ENCODE results near the gene PSMB1.

PSMB1 gene

DNA sequence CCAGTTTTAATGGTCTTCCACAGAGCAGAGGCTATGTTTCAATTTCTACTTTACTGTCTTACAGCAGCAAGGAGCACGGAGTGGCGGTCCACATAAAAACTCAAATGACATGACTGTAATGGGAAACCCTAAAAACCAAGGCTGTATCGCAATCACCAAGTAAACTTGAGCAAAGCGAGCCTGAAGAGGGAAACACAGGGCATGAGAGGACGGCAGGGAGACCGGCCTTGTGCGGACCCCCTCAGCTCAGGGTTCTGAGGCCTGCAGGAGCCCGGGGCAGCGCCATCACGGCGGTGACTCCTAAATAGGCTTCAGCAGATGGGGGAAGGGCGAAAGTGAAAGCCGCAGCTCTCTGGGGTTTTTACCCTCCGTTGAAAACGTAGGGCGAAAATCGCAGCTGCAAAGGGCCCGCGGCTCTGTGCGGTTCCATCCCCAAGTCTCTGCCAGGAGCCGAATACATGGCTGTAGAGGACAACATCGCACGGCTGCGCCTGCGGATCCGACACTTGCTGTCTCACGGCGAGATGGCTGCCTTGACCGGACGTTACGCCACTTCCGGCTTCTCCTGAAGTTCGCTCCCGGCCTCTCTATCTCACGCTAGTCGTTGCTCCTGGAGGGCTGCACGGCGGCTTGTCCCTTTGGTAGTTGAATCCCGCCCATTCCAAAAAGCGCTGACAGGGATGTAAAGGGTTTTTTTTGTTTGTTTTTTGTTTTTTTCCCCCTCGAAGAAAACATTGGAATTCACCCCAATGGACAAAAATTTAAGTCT lies at the start of gene PSMB1:
TSS of gene PSMB1 (minus strand) at position 543 of the 769 bp plus-strand sequence. CDS start at position 478, 65 bp downstream.
- DNase-seq, result peak; percentile 92

DNA sequence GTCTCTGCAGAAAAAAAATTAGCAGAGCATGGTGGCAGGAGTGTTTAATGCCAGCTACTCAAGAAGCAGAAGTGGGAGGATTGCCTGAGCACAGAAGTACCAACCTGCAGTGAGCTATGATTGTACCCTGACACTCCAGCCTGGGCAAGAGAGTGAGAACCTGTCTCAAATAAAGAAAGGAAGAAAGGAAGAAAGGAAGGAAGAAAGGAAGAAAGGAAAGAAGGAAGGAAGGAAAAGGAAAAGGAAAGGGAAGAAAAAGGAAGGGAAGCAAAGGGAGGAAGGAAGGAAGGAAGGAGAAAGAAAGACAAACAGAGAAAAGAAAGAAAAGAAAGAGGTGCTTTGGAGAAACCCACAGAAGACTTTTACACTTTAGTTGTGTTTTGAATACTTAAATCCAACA lies 44.2 kb upstream of the PSMB1 start:
- DNase-seq, result no peak

GRCh38 chr6:170596426-170596825 lies 43.3 kb upstream of the PSMB1 start:
- no peak for DNase-seq

GRCh38 chr6:170590725-170591124 lies 37.6 kb upstream of the PSMB1 start:
- no peak for DNase-seq

GRCh38 chr6:170584954-170585498 lies 31.9 kb upstream of the PSMB1 start:
- no peak for DNase-seq

DNA sequence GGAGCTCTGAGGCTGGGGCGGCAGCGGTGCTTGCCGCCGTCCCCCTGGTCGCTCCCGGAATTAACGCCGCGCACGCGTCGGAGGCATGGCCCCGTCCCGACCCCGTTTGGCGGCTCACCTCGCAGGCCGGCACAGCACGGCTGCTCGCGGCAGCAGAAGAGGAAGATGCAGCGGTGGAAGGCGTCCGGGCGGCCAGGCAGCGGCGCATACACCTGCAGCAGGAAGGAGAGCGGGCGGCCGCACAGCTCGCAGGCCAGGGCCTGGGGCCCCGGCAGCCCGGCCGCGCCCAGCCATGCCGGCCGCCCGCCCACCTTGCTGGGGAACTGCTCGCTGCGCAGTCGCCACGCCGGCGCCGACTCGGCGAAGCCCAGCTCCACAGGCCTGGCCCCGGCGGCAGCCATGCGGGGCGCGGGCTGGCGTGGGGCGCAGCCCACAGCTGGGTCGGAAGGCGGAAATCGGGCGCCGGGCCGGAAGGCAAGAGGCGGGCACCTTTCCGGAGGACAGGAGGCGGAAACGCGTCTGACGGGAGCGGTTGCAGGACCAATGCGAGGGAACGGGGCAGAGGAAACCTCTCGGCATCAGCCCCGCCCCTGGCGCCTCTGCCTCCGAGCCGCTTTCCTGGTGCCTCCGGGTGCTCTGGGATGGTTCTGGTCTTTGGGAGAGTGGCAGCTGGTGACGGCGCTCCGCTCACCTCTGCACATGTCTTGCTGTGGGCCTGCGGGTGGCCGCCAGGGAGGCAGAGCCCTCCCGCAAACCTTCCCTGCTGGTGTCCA lies 31.3 kb upstream of the PSMB1 start, which contains the start of gene PDCD2:
TSS of gene PDCD2 (minus strand) at position 457 of the 773 bp plus-strand sequence. CDS start at position 401, 56 bp downstream.
- DNase-seq, result peak; percentile 96

- no peak for DNase-seq
Observed at GRCh38 chr6:170583756-170584180, 30.7 kb upstream of the PSMB1 start.

DNA sequence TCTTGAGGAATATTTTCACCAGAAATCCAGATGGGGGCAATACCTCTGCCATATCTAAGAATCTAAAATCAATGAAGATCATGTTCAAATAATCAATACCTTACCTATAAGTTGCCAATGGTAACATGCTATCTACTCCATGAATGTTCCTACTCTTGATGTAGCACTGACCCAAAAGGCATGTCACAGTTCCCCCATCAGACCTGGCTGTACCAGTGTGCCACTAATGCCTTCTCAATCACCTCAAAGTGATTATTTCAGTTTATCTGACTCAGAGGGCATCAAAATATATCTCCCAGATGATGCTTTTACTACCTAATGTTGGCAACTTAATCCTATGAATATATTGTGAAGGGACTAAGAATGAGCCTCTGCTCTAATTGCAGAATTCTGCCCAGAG lies 25.8 kb upstream of the PSMB1 start:
- no peak for DNase-seq

- DNase-seq, result no peak
Observed at GRCh38 chr6:170575250-170575649, 22.1 kb upstream of the PSMB1 start.

DNA sequence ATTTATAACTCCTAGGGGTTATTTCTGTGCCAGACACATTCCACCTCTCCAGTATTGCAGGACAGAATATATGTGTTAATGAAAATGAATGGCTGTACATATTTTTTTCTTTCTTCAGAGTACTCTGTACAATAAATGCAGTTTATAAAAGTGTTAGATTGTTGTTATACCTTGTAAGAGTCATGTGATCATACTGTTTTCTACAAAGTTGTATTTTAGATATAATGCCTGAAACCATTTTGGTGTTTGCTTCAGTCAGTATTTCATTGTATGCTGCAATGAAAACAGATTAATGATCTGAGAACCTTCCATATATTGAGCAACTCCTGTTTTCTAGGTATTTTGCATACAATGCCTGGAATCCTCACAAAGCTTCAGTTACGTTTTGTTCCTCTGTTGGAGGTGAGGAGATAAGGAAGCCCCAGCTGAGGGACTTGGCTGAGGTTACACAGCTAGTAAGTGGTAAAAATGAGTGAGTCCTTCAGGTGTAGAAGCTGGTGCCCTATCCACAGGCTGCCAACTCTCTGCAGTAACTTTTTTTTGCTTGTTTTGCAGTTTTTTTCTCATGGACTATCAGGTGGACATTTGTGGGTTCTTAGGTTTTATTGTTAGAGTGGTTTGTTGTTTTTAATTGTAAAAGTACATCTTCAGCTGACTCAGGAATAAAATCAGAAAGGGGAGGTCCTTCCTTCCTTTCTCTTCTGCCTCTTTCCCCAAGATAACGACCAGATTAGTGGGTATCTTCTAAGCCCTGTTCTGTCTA lies 19.8 kb upstream of the PSMB1 start:
- no peak for DNase-seq

DNA sequence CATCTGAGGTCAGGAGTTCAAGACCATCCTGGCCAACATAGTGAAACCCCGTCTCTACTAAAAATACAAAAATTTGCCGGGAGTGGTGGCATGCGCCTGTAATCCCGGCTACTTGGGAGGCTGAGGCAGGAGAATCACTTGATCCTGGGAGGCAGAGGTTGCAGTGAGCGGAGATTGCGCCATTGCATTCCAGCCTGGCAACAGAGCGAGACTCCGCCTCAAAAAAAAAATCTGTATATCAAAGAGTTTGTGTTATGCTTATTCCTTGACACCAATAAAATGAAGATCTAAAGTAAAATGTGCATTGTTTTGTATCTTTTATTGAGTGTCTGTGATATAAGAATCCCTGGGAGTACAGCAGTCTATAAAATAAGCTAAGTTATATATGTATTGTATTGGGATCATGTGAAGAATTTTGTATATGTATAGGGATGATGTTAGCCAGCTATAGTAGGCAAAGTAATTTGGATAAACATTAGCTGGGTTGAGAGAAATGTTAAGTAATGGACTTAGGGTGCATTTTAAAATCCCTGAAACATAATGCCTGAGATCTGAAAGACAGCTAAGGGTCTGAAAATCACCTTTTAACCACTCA lies 11.9 kb upstream of the PSMB1 start:
- DNase-seq, result no peak

DNA sequence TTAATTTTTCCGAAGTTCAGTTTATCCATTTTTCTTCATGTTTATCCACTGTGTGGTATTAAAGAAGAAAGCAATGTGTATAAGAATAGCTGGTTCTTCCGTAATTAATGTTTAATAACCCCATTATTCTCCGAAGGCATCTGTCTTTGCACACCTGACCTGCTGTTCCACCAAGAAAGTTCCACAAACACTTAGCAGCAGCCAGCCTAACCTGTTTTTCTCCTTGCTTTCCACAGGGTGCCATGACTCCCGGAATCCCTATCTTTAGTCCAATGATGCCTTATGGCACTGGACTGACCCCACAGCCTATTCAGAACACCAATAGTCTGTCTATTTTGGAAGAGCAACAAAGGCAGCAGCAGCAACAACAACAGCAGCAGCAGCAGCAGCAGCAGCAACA lies 8.4 kb upstream of the PSMB1 start:
- no peak for DNase-seq

GRCh38 chr6:170555305-170555704 lies 2.2 kb upstream of the PSMB1 start:
- DNase-seq, result no peak

DNA sequence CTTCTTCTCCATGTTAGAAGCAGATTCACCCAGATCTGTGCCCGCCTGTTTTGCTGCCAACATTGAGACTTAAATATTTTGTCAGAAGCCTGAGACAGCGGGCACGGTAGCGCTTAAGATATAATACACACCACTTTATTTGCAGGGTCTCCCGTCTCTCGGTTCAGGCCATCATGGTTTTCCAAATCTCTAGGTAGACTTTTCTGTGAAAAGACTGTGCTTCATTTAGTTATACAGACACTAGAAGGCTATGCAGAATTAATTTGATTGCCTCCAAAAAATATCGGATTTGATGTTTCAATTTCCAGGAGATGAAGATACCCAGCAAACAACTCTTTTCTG lies 1.7 kb upstream of the PSMB1 start:
- no peak for DNase-seq

DNA sequence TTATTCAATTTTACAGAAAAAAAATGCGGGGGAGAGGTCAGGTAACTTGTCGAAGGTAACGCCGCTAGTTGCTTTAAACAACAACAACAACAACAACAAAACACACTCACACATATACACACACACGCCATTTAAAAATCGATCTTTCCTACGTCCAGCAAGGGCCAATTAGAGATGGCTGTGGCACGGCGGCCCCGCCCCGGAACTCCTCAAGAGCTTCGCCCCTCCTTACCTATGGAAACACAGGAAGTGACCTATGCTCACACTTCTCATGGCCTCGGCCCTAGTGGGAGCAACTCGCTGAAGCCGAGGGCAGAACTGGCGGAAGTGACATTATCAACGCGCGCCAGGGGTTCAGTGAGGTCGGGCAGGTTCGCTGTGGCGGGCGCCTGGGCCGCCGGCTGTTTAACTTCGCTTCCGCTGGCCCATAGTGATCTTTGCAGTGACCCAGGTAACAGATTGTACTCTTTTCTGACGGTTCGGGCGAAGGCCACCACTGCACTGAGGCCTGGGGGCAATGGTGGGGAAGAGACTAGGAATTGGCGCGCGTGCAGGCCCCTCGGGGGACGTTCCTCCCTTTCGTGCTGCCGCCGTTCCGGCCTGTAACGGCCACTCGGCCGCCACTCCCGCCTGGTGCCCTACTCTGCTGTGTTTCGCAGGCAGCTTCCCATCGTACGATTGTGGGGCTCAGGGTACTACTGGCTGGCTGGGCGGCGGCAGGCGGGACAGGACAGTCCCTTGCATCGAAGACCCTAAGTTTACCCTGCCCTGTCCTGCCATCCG lies 1.1 kb upstream of the PSMB1 start, which contains the start of gene TBP:
TSS of gene TBP (plus strand) at position 357 of the 783 bp plus-strand sequence. CDS start 2,661 bp downstream, outside the sequence.
- peak; percentile 99 for DNase-seq

DNA sequence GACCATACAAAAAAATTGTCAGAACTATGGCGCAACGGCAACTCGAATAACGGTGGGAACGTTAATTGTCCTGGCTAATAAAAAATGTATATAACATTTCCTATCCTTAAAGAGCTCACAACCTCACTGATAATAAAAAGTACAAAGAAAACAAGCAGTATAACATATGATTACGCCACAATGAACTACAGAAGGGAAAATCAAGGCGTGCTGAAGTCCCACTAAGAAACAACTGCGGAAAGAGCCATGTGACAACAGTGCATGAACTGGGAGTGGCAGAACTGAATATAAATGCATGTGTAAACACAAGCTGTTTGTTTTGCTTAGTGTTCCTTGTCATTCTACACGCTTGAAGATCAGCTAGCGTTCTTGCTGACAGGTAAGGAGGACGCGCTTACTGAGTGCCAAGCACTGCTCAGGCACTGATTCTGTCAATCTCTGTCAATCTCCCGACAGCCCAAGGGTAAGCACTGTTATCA lies 466 bp upstream of the PSMB1 start:
- DNase-seq, result no peak

DNA sequence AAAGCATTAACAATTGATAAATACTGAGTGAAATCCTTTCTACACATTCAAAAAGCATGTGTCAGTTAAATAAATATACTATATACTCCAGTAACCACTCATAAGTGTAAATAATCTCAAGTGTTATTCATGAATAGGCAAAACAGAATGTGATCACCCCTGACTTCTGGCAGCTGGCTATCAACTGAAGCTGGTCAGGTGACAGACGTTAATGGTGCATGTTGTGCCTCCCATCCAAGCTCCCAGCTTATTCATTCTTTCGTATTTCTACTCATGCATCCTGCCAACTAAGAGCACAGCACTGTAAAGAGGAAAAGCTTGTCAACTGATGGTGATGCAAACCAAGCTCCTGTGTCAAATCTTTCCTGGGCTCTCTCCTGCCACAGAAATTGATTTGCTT lies 7.7 kb downstream of the PSMB1 start:
- DNase-seq, result no peak

DNA sequence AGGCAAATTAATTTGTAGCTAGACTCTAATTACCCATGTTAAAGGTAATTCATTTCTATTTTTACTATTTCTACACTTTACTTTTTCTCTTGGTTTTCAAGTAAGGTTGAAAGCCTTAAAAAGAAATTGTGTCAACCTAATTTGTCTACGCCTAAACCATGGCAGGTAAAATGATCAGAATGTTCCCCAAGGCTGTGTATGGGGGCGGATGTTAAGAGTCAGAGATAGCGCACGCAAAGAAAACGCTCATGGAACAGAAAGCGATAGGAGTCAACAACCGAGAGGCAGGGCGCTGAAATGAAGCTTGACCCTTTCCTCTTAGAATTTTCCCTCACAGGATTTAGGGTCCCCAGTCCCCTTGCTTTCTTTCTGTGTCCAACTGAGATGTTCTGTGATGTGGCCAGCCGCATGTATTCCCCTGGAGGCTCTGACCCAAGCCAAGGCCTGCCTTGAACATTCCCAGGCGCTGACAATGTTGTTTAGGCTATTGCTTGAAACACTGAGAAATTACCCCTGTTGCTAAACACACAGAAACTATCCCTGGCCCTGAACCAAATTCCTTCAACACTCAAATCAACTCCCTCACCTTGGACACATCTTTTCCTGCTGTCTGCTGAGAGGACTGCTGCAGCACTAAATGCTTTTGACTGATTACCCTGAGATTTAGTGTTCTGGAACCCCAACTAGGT lies 10.9 kb downstream of the PSMB1 start:
- no peak for DNase-seq

DNA sequence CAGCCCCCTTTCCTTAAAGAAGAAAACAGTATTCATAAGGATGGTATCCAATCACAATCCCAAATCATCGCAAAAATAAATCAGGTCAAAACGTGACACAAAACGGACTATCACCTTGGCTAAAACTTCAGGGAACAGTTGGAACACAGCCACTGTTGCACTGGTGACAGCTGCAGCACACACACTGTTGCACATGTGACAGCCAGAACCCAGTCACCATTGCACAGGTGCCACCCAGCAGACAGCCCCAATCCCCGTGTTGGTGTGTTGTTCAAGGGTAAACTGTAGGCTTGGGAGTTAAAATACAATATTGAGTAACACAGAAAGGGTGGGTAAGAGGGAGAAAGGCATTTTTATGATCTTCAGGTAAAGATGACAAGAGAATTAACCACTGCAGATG lies 15.8 kb downstream of the PSMB1 start:
- no peak for DNase-seq

GRCh38 chr6:170536671-170537070 lies 16.4 kb downstream of the PSMB1 start:
- no peak for DNase-seq

GRCh38 chr6:170535004-170535403 lies 18.1 kb downstream of the PSMB1 start:
- no peak for DNase-seq

All from activated CD4-positive, alpha-beta T cell treated with anti-CD3 and anti-CD28 coated beads, Interleukin-10, Interleukin-2, amounts not matched to agents 100 ng/mL and 50 ng/mL, durations not matched to agents 16 hours and 8 hours (primary cell).